ENCODE measurements around the gene ECT2L.

GRCh38 chr6:138785079-138785478 is 10.8 kb upstream of the ECT2L start:
- no peak for TF ChIP-seq POLR2A (IDR thresholded peaks at IDR 0.05; ENCODE audit: low read depth, low read length)
- no peak for TF ChIP-seq MAX (IDR thresholded peaks at IDR 0.05; ENCODE audit: insufficient read depth, insufficient read length)
- no peak for TF ChIP-seq POLR2AphosphoS5 (IDR thresholded peaks at IDR 0.05; ENCODE audit: insufficient read depth, low read depth, low read length)
- TF ChIP-seq, protein P1, sequence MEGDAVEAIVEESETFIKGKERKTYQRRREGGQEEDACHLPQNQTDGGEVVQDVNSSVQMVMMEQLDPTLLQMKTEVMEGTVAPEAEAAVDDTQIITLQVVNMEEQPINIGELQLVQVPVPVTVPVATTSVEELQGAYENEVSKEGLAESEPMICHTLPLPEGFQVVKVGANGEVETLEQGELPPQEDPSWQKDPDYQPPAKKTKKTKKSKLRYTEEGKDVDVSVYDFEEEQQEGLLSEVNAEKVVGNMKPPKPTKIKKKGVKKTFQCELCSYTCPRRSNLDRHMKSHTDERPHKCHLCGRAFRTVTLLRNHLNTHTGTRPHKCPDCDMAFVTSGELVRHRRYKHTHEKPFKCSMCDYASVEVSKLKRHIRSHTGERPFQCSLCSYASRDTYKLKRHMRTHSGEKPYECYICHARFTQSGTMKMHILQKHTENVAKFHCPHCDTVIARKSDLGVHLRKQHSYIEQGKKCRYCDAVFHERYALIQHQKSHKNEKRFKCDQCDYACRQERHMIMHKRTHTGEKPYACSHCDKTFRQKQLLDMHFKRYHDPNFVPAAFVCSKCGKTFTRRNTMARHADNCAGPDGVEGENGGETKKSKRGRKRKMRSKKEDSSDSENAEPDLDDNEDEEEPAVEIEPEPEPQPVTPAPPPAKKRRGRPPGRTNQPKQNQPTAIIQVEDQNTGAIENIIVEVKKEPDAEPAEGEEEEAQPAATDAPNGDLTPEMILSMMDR (IDR thresholded peaks at IDR 0.05; ENCODE audit: extremely low read depth in 1 of 2, insufficient read depth in 1 of 2, low read depth in 1 of 2, low read length in 2 of 2) = no peak

Measured in endothelial cell of umbilical vein (primary cell).